GM19238 (cell line): Measurements from ENCODE around the gene PRORP.
"Not testable (repeated sequence)": the region's sequence is repeated elsewhere in the genome, so short reads cannot be mapped to it uniquely, and the experiment has no call there.

Source experiments
- DNase-seq: peaks from one replicate; pipeline ENCODE4 v3.0.0; 2011; ENCODE audit warnings: low spot score; ENCODE audit not compliant: insufficient read length

PRORP gene

DNA sequence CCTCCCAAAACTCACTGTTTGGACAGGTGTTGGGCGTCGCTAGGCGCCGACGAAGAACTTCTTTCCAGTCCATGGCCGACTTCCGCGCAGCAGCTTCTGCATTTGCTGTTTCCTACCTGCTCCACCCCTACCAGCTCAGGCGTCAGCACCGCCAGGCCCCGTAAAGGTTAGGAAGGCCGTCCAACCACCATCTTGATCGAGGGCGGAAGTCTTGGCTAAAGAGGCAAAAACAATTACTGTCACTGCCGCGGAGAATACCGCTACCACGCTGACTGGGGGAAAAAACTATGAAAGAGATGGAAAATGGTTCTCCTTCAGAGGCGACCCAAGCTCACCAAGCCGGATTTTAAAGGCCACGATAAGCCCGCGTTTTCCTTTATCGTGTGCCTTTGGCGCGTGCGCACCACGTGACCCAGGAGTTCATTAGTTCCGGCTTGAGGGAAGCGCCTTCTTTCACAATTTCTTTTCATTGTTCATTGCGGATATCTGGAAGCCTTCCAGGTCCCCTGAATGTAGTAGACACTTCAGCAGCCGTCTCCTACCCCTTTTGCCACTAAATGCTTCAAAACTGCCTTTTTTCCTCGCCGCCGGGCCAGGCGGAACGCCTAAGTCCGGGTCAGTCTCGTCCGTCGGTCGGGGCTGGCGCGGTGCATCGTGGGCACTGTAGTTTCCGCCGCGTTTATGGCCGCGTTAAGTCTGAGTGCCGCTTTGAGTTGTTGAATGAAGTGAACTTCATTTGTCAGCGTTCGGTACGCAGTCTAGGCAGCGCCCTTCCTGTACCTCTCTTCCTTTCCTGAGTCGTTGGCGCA lies at the start of gene PRORP, which contains the start of gene PPP2R3C:
Gene PRORP, plus strand, starts transcription at position 666 of the 809 bp plus-strand sequence. CDS start 694 bp downstream, outside the sequence.
Gene PPP2R3C, minus strand, starts transcription at position 104 of the 809 bp plus-strand sequence. Its CDS starts 31 bp downstream, at position 73.
- peak; percentile 80 for DNase-seq

- DNase-seq = no peak
Measured at GRCh38 chr14:35073486-35073885, 48.9 kb upstream of the PRORP start.

DNA sequence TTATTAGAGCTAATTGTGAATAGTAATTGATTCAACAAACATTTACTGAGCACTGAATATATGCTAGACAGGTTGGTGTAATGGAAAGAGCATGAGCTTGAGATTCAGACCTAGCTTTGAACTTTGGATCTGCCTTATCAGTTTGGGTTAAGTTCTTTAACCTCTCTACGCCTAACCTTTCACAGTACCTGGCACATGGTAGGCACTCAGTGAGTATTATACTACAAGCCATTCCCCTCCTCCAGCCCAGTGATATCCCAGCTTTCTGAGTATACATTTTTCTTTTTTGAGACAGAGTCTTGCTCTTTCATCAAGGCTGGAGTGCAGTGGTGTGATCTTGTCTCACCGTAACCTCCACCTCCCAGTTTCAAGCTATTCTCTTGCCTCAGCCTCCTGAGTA lies 44.3 kb upstream of the PRORP start:
- DNase-seq = no peak

- DNase-seq = no peak
Measured at GRCh38 chr14:35079742-35080141, 42.6 kb upstream of the PRORP start.

- DNase-seq = no peak
Measured at GRCh38 chr14:35083530-35084150, 38.7 kb upstream of the PRORP start.

DNA sequence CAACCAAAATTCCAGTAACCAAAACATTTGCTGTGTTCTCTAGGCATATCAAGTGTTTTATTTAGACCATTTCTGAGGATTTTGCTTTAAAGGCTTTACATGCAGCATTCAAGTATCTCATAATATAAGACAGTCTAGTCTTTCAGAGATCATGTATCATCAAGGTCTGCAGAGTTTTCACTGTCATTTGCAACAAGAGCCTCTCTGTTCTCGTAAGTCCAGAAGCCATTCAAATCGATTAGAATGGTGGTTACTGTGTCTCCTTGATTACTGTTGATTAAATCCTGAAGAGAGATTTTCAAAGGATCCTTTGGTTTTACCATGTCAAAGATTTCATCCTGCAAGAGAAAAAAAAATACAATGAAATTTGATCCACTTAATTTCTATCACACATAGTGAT lies 36.9 kb upstream of the PRORP start:
- no peak for DNase-seq

DNA sequence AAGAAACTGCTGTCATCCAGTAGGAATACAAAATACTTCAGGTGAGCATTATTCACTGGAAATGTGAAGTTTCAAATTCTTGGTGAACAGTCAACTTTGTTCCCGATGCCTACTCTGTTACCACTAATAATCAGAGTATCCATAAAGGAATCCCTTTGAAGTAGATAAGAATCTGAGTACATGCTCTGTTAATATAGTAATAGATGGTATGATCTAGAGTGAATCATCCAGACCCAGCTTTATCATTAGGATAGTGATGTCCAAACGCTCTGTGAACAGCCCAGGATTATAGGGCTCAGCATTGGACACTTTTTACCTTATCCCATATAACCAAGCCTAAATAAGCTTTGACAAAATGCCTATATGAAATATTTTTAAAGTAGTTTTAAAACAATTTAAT lies 33.8 kb upstream of the PRORP start:
- DNase-seq = no peak

GRCh38 chr14:35094645-35095044 lies 27.7 kb upstream of the PRORP start:
- DNase-seq = not testable (repeated sequence)

DNA sequence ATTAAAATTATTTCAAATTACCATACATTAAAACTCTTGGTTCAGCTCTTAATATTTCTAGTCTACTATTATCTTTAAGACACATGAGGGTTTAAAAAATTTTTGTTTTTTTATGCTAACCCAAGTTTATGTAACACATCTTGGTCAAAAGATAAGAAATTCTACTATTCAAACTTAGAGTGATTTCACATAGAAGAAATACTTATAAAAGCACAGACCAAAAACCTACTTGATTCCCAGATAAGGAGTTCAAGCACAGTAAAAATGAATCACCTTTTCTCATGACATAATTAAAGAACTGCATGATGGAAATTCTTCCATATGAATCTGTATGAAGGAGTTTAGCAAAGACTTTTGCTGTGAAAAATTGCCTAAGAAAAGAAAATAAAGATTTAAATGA lies 14.5 kb upstream of the PRORP start:
- no peak for DNase-seq

- no peak for DNase-seq
Measured at GRCh38 chr14:35112641-35113040, 9.7 kb upstream of the PRORP start.

- DNase-seq = no peak
Measured at GRCh38 chr14:35113308-35113950, 8.9 kb upstream of the PRORP start.

GRCh38 chr14:35114036-35114435 lies 8.3 kb upstream of the PRORP start:
- DNase-seq = no peak

GRCh38 chr14:35116242-35116641 lies 6.1 kb upstream of the PRORP start:
- no peak for DNase-seq

DNA sequence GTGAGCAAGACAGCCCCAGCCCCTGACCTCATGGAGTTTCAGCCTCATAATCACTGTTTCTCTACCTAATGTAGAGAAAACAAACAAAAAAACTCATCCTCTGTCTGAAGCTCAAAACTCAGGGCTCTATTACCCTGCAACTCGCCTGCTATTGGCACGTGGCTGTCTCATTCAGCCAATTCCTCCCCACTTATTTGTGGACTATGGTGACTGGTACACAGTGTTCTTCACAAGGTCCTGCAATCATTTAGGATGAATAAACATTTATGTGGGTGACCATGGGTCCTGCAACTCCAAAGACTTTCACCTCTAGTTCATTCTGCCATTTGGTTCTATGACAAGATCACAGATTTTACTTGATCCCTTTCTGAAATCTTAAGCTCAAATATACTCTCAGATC lies 5.2 kb upstream of the PRORP start:
- DNase-seq = no peak

DNA sequence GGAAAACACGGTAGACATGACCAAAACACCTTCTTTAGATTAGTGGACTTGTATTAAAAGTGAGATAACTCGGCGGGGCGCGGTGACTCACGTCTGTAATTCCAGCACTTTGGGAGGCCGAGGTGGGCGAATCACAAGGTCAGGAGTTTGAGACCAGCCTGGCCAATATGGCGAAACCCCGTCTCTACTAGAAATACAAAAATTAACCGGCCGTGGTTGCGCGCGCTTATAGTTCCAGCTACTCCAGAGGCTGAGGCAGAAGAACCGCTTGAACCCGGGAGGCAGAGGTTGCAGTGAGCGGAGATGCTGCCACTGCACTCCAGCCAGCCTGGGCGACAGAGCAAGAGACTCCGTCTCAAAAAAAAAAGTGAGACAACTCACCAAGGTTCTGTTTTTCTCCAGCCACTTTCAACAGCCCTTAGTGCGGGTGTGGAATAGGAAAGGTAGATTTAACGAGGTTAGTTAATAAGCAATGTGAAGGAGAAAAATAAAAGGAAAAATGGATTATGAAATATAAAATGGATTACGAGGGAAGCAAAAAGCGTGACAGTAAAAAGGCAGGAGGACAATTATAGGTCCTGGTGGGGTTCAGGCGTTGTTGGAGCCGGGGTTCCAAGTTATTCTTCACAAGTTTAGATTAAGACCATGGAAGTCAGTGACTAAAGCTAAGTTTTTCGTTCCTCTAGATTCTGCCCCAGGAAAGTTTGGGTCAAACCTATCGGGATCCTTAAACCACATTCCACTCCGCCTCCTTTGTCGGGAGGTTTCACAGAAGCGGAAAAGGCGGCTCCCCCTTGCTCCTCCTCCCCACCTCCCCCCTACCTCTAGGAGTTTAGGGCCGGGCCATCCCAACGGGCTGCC lies 1.1 kb upstream of the PRORP start:
- no peak for DNase-seq

DNA sequence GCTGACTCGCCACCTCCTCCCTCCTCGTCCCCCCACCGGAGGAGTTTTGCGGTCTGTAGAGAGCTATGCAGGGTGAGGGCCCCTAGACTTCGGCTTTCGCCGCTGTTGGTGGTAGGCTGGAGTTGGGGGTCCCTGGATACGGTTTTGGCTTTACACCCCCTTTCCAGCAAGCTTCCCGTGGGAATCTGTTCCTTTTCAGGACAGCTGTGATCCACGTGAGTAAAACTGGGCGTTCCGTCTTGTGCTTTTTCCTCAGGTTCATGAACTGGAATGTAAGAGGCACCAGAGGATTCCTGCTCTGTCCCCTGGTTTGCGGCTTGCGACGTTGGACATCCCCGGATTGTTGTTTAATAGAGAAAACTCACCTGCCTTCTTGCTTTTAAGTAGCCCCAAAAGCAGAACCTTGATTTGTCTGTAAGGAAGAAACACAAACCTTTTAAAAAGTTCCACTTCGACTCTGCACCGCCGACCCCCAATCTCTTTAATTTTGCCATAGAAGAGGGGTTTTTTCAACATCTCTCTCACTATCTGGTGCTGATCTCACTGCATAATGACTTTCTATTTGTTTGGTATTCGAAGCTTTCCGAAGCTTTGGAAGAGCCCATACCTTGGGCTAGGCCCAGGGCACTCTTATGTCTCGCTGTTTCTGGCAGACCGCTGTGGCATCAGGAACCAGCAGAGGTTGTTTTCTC lies 490 bp downstream of the PRORP start:
- DNase-seq = no peak

- no peak for DNase-seq
Measured at GRCh38 chr14:35123388-35123703, 994 bp downstream of the PRORP start.

DNA sequence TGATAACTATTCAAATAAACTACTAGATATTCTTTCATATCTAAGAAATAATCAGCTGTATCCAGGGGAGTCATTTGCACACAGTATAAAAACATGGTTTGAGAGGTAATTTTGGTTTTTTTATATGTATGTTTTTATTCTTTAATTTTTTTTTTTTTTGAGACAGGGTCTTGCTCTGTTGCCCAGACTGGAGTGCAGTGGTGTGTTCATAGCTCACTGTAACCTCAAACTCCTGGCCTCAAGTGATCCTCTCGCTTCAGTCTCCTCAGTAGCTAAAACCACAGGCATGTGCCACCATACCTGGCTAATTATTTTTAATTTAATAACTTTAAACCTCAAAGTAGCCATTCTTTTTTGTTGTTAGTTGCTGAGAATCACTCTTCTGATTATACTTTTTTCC lies 1.8 kb downstream of the PRORP start:
- DNase-seq = no peak

- no peak for DNase-seq
Measured at GRCh38 chr14:35133542-35134328, 11.4 kb downstream of the PRORP start.
